SKM-1 (cell line): Measurements from ENCODE around the gene CNP.
"Not testable (repeated sequence)": the region's sequence is repeated elsewhere in the genome, so short reads cannot be mapped to it uniquely, and the experiment has no call there.

ENCODE experiments used
- DNase-seq: peaks from one replicate; lab custom pipeline; 2025; ENCODE audit not compliant: unreplicated experiment; lab: John Stamatoyannopoulos, UW

CNP gene

GRCh38 chr17:42001729-42002128 lies 35.1 kb downstream of the CNP start:
- DNase-seq, result no peak

DNA sequence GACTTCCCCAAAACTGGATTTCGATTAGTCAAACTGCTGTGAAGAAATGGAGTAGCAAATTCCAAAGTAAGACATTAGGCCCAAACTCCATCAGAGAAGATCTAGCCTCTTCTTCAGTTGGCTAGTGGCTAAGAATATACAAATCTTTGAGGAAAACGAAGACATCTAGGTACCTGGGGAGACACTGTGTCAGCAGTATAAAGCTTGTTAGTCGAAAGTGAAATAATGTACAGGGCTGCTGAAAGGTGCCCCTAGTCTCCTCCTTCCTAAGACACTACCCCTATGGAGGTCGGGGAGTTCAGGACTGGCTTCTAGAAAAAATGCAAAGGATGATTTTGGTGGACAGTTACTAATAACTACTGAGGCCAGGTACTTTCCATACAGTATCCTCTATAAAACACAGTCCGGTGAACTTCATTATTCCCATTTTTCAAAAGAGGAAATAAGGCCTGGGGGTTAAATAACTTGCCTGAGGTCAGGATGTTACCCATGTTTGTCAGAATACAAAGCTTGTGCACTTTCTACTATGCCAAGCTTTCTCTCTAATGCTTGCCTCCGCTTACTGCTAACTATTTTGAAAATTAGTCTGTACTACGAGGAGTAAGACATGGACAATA lies 35.7 kb downstream of the CNP start:
- DNase-seq, result no peak

- no peak for DNase-seq
Measured at GRCh38 chr17:42002792-42003301, 36.3 kb downstream of the CNP start.

DNA sequence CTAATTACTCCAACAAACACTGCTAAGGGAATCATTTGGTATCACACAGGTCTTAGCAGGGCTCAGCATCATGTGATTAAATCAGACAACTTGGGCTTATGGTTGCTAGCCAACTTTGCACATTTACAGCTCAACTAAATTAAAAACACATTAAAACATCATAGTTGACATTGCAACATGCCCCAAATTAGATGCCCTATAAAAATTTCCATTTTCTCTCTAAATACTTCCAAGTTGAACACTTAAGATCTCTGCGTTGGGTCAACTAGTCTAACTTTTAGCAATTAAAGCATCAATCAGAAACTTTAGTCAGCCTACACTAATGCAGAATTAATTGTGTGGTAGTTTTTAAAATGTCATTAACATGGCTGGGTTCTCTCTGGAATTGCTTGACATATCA lies 38.6 kb downstream of the CNP start:
- no peak for DNase-seq

GRCh38 chr17:42009170-42009569 lies 42.6 kb downstream of the CNP start:
- no peak for DNase-seq

- DNase-seq, result not testable (repeated sequence)
Measured at GRCh38 chr17:42010266-42010680, 43.7 kb downstream of the CNP start.

GRCh38 chr17:42010898-42011516 lies 44.4 kb downstream of the CNP start:
- DNase-seq, result no peak

DNA sequence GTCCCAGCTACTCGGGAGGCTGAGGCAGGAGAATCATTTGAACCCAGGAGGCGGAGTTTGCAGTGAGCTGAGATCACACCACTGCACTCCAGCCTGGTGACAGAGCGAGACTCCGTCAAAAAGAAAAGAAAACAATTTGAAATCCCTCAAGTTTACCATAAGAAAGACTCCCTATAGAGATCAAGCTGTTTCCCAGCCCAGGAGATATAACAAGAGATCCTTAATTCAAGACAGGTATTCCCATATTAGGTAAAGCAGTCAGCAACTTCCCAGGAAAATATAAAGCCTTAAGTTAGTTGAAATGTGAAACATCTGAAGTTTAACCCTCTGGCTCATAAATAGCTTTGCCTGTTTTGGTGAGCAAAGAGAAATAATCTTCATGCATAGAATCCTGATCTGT lies 45.8 kb downstream of the CNP start:
- not testable (repeated sequence) for DNase-seq

DNA sequence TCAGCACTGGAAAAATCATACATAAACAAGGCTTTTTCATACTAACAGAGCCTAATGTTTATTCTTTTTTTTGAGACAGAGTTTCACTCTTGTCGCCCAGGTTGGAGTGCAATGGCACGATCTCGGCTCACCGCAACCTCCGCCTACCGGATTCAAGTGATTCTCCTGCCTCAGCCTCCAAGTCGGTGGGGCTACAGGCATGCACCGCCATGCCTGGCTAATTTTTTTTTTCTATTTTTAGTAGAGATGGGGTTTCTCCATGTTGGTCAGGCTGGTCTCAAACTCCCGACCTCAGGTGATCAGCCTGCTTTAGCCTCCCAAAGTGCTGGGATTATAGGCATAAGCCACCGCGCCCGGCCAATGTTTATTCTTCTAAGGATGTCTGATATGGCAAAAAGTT lies 47.1 kb downstream of the CNP start:
- not testable (repeated sequence) for DNase-seq

DNA sequence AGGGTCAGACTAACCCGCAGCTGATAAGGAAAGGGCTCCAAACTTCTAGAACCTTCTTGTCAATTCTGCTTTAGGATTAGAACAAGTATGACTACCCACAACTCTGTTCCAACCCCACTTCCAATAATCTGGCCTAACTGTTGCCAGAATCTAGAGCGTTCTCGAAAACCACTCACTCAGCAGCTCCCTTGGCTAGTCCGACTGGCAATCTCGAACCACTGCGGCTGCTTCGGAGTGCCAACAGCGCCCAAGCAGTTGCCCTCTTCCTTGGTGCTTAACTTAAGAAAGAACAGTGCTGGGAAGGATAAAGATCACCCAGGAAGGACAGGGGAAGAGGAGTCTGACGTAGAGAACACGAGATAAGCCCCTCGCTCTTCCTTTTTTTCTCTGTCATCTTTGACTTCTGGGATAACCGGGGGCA lies 49.8 kb downstream of the CNP start:
- no peak for DNase-seq

DNA sequence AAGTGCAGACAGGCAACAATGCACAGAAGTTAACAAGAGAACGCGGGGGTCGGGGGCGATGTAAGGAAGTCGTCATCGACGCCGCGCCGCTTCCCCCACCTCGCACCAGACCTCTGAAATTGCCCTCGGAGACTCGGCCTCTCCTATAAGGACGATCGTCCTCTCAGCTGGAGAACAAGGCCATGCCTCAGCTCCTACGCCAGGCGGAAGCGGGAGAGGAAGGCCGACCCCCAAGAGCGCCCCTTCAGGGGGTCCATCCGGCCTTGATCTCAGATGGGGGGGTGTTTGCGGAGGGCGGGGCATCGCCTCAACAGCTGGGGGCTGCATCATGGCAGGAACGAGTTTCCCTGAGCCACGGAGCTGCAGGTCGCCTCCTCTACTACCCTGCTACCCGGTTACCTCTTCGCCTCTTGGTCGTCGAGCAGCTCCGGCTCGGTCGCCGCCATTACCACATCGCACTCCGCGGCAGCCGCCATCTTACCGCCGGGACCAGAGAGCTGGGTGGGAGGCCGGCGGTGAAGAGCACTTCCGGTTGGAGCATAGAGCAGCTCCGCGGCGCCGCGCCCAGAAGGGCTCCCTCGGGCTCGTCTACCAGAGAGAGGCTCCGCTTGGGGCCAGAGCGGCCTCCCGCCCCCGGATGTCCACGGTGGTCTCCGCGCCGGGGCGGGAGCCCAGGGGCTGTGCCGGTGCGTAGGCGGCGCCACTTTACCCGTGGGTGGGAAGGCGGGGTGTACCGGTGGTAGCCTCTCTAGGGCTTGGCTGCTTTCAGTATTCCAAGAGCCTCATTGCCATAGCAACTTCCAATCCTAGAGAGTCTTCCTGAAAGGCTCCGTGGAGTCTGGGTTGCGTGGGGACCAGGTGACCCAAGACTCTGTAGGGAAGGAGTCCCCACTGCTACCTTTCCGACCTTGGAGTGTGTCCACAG lies 50.6 kb downstream of the CNP start, which contains the start of gene DNAJC7:
Gene DNAJC7, minus strand, starts transcription at position 499 of the 925 bp plus-strand sequence. Its CDS starts 23 bp downstream, at position 476.
- peak; percentile 79 for DNase-seq

- DNase-seq, result no peak
Measured at GRCh38 chr17:42017866-42018200, 51.2 kb downstream of the CNP start.

- no peak for DNase-seq
Measured at GRCh38 chr17:42018339-42018738, 51.7 kb downstream of the CNP start.

DNA sequence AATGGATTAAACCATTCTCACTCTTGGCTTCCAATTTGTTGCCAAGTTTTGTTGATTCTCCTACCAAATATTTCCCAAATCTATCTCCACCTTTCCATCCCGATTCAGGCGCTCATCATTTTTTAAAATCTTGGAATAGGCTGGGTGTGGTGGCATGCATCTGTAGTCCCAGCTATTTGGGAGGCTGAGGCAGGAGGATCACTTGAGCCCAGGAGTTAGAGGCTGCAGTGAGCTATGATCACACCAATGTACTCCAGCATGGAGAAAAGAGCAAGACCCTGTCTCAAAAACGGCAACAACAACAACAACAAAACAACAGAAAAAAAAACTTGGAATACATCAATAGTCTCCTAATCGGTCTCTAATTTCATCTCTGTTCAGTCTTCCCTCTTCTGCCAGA lies 52.4 kb downstream of the CNP start:
- DNase-seq, result no peak

GRCh38 chr17:42019509-42020404 lies 53.2 kb downstream of the CNP start, which contains the start of gene NKIRAS2:
Gene NKIRAS2 (plus strand): TSS chr17:42020090. CDS start chr17:42021578, 1,488 bp downstream.
- peak; percentile 80 for DNase-seq

DNA sequence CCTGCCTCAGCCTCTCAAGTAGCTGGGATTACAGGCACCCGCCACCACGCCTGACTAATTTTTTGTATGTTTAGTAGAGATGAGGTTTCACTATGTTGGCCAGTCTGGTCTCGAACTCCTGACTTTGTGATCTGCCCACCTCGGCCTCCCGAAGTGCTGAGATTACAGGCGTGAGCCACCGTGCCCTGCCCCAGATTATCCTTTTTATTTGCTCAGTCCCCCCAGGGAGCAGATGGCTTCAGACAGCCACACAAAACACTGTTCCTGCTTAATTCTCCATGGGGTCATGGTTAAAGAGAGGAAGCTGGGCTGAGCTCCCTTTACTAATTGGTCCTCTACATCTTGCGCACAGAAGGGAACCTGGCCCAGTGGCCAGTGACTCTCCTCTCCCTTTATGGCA lies 54.2 kb downstream of the CNP start:
- DNase-seq, result not testable (repeated sequence)

DNA sequence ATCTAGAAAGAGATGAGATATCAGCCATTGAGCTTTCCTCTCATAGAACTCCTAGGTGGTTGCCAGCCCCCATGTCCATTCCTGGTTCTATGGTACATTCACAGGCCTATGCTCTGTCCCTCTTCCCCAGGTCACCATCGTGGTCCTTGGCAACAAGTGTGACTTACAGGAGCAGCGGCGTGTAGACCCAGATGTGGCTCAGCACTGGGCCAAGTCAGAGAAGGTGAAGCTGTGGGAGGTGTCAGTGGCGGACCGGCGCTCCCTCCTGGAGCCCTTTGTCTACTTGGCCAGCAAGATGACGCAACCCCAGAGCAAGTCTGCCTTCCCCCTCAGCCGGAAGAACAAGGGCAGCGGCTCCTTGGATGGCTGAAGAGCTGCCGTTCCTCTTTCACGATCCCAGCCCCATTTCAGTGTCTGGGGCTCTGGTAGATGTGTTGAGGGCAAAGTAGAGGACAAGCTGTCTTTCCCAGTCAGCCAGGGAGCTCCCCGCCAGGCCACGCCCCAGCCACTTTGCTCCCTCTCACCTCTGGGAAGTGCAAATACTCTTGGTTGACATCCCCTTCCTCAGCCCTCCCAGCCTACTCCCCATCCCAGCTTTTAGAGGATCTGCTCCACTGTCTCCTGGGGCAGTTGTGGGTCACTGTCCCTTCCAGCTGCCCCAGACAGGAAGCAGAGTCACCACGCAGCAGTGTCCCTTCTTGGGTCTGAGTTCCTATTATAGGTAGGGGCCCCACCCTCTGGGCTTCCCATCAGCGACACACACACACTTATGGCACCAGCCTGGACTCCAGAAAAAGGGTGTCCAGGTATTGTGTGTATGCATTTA lies 57.1 kb downstream of the CNP start:
- DNase-seq, result peak; percentile 96

DNA sequence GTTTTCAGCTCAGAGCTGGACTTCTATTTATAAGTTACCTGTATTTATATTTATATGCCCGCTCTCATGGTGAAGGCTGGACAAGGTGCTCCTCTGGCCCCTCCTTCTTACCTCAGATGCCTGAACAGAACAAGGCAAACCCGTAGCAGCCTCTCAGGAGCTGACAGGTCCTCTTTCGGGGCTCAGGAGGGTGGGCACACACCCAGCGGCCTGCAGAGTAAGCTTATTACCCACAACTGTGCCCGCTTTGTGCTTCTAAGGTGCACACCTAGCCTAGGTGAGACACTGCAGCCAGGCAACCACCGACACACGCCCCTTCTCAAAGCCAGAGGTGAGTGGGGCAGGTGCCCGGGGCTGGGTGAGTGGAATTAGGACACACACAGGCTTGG lies 58.6 kb downstream of the CNP start:
- DNase-seq, result no peak

- no peak for DNase-seq
Measured at GRCh38 chr17:42025936-42026335, 59.3 kb downstream of the CNP start.
